GM12878 (cell line): ENCODE measurements around the gene FAF1.
A peak's percentile ranks its signal among the peaks of the same experiment; 100 is the strongest.

ENCODE experiments used
- ATF3 ChIP-seq: IDR thresholded peaks from 2 replicates; pipeline ENCODE4 v1.6.1; 2011; ENCODE audit warnings: low read depth, mild to moderate bottlenecking, low read length, moderate library complexity, borderline replicate concordance; ENCODE audit errors: extremely low read depth
- CTCF ChIP-seq, 3 experiments: IDR thresholded peaks in 2 of 3; conservative IDR thresholded peaks in 1 of 3; 2 replicates each; pipeline ENCODE4 v1.5.1; 2011; ENCODE audit warnings: low read depth in 3 of 3, low read length in 3 of 3, mild to moderate bottlenecking in 3 of 3, control low read depth in 2 of 3, moderate library complexity in 2 of 3, inconsistent platforms in 1 of 3, mixed read lengths in 1 of 3; ENCODE audit not compliant: control insufficient read depth in 2 of 3, insufficient read depth in 1 of 3; ENCODE audit errors: extremely low read depth in 1 of 3
- ELK1 ChIP-seq: IDR thresholded peaks from 2 replicates; pipeline ENCODE4 v1.6.1; 2012; ENCODE audit warnings: low read depth, low read length, improper control_type of control experiment
- MXI1 ChIP-seq: fragments of 150-350 bp; IDR thresholded peaks from 2 replicates; pipeline ENCODE4 v1.6.1; 2011; ENCODE audit warnings: low read depth, mild to moderate bottlenecking, inconsistent platforms, low read length, improper control_type of control experiment
- PBX3 ChIP-seq: IDR thresholded peaks from 2 replicates; pipeline ENCODE4 v1.6.1; 2011; ENCODE audit warnings: mild to moderate bottlenecking, low read depth, low read length, moderate library complexity; ENCODE audit not compliant: insufficient replicate concordance
- TBL1XR1 ChIP-seq: IDR thresholded peaks from 2 replicates; pipeline ENCODE4 v1.6.1; 2012; ENCODE audit warnings: low read depth, low read length, improper control_type of control experiment
- TCF3 ChIP-seq: IDR thresholded peaks from 2 replicates; pipeline ENCODE4 v1.6.1; 2012; ENCODE audit warnings: low read depth, mild to moderate bottlenecking, low read length, borderline replicate concordance; ENCODE audit not compliant: insufficient read depth
- YY1 ChIP-seq: IDR thresholded peaks from 2 replicates; pipeline ENCODE4 v1.6.1; 2011; ENCODE audit warnings: low read depth, mild to moderate bottlenecking, low read length

GRCh38 chr1:50959913-50960844 is at the start of gene FAF1:
- TF ChIP-seq YY1 (peak; percentile 84), TCF3 (peak; percentile 24; the same call in 1 of the 2 replicates), TBL1XR1 (no peak), ATF3 (peak; percentile 100), MXI1 (peak; percentile 96; the same call in 1 of the 2 replicates), CTCF (IDR thresholded peaks at IDR 0.05 in 2 of 3, conservative IDR thresholded peaks at IDR 0.05 in 1 of 3; ENCODE audit: control insufficient read depth in 2 of 3, extremely low read depth in 1 of 3, insufficient read depth in 1 of 3, low read depth in 3 of 3, low read length in 3 of 3) (peak in 1 of 3 experiments; percentile 16; a peak in 1 of 6 replicates), PBX3 (peak; percentile 43), ELK1 (0 out of 2 replicates have a peak, but pooled peaks have one; percentile 41)
